NB4 (cell line): Measurements from ENCODE around the gene FAM217A.

Experiments
- CTCF ChIP-seq: IDR thresholded peaks from one replicate; pipeline ENCODE4 v1.5.1; 2012; ENCODE audit warnings: low read depth, low read length
- MAX ChIP-seq: IDR thresholded peaks from 2 replicates; pipeline ENCODE4 v1.6.1; 2011; ENCODE audit warnings: low read depth, low read length
- POLR2A ChIP-seq: IDR thresholded peaks from 2 replicates; pipeline ENCODE4 v1.6.1; 2011; ENCODE audit warnings: mild to moderate bottlenecking; ENCODE audit not compliant: insufficient read length; ENCODE audit errors: extremely low read depth

- TF ChIP-seq CTCF (no peak), POLR2A (no peak), MAX (no peak)
Observed at GRCh38 chr6:4021854-4022695, 56.9 kb downstream of the FAM217A start.
